ENCODE results near the gene NCBP2L.

DNA sequence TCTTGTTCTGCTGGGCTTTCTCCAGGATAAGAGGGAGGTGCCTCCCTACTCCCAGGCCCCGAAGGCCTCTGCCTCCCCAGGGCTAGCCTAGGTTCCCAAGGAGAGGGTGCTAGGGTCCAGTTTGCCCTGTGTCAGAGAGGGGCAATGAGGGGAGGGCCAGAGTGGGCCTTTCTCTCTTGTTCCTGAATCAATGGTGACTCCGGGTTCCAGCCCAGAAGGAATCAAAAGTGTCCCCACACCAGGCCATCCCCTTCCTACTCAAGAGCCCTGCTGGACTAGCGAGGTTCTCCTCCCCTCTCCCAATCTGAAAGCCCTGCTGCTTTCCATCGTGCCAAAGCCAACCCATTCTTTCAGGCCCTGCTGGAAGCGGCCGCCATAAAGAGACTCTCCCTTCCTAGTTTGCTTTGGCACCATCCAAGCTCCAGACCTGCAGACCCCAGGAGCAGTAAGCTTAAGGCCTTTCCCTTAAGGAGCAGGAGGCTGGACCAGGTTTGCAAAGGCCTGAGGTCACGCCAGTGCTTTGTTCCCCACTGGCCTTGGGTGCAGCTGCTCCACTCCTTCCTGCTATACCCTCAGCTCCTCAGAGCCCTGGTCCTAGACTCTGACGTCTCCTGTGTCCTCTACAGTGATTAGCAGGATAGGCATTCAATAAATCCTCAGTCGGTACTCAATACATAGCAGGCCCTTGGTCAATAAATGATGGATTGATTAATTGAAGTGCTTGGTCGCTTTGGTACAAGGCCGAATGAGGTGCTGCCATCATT lies 12.5 kb upstream of the NCBP2L start:
- TF ChIP-seq, protein P1, sequence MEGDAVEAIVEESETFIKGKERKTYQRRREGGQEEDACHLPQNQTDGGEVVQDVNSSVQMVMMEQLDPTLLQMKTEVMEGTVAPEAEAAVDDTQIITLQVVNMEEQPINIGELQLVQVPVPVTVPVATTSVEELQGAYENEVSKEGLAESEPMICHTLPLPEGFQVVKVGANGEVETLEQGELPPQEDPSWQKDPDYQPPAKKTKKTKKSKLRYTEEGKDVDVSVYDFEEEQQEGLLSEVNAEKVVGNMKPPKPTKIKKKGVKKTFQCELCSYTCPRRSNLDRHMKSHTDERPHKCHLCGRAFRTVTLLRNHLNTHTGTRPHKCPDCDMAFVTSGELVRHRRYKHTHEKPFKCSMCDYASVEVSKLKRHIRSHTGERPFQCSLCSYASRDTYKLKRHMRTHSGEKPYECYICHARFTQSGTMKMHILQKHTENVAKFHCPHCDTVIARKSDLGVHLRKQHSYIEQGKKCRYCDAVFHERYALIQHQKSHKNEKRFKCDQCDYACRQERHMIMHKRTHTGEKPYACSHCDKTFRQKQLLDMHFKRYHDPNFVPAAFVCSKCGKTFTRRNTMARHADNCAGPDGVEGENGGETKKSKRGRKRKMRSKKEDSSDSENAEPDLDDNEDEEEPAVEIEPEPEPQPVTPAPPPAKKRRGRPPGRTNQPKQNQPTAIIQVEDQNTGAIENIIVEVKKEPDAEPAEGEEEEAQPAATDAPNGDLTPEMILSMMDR (conservative IDR thresholded peaks at IDR 0.05; ENCODE audit: low read depth, low read length), result no peak
- no peak for TF ChIP-seq EZH2 (IDR thresholded peaks at IDR 0.05; ENCODE audit: low read length, unreplicated experiment)

Measured in PC-3 (cell line).